Keratinocyte (primary cell): Measurements from ENCODE around the gene AFTPH. TPM values are rescaled to one million over a fixed set of nuclear protein-coding genes. Genes with fewer than 3 reads are reported as not detected.
A peak's percentile ranks its signal among the peaks of the same experiment; 100 is the strongest.

Experiments used
- DNase-seq: peaks from one replicate; pipeline ENCODE4 v3.0.0-alpha.2; 2011; ENCODE audit warnings: low read depth, missing footprints, low spot score
- FAIRE-seq: peaks from 2 replicates; lab custom pipeline; 2011; peaks lifted over from hg19 to GRCh38; lab: Jason Lieb, UNC
- H2AFZ ChIP-seq: 2 replicates; pipeline ENCODE4 v1.6.0; 2012; ENCODE audit warnings: low read length, control low read depth, inconsistent platforms; ENCODE audit not compliant: control insufficient read depth
- H3K27ac ChIP-seq: 2 replicates; pipeline ENCODE4 v1.5.1; 2011; ENCODE audit warnings: low read length; ENCODE audit not compliant: control insufficient read depth, insufficient read depth
- H3K27me3 ChIP-seq: 3 replicates; pipeline ENCODE4 v1.6.0; 2011; ENCODE audit warnings: low read length; ENCODE audit not compliant: control insufficient read depth, insufficient read depth; ENCODE audit errors: extremely low read depth
- H3K36me3 ChIP-seq, 2 experiments: 2 replicates in 1 of 2; 3 replicates in 1 of 2; pipeline ENCODE4 v1.5.1; 2011; ENCODE audit warnings: low read length in 2 of 2, mild to moderate bottlenecking in 1 of 2; ENCODE audit not compliant: control insufficient read depth in 2 of 2, insufficient read depth in 2 of 2; ENCODE audit errors: extremely low read depth in 1 of 2
- H3K4me1 ChIP-seq: 3 replicates; pipeline ENCODE4 v1.5.1; 2011; ENCODE audit warnings: low read length; ENCODE audit not compliant: control insufficient read depth, insufficient read depth; ENCODE audit errors: extremely low read depth
- H3K4me2 ChIP-seq: 3 replicates; pipeline ENCODE4 v1.6.0; 2011; ENCODE audit warnings: low read depth, low read length; ENCODE audit not compliant: control insufficient read depth, insufficient read depth; ENCODE audit errors: extremely low read depth
- H3K4me3 ChIP-seq, 3 experiments: fragments of 200-600 bp in 1 of 3; sonication (generic) in 1 of 3; 2 replicates in 2 of 3; 3 replicates in 1 of 3; pipeline ENCODE4 v1.5.1; 2011 to 2016; ENCODE audit warnings: low read length in 3 of 3, mild to moderate bottlenecking in 3 of 3, control low read depth in 2 of 3, inconsistent platforms in 1 of 3, low read depth in 1 of 3, mixed read lengths in 1 of 3, mixed run types in 1 of 3, moderate library complexity in 1 of 3; ENCODE audit not compliant: control insufficient read depth in 2 of 3, insufficient read depth in 2 of 3; ENCODE audit errors: extremely low read depth in 1 of 3
- H3K79me2 ChIP-seq: 2 replicates; pipeline ENCODE4 v1.6.0; 2012; ENCODE audit warnings: low read length; ENCODE audit not compliant: control insufficient read depth, insufficient read depth
- H3K9ac ChIP-seq: 3 replicates; pipeline ENCODE4 v1.6.0; 2011; ENCODE audit warnings: low read length; ENCODE audit not compliant: control insufficient read depth, insufficient read depth; ENCODE audit errors: extremely low read depth
- H3K9me1 ChIP-seq: 3 replicates; pipeline ENCODE4 v1.6.0; 2011; ENCODE audit warnings: low read length; ENCODE audit not compliant: control insufficient read depth, insufficient read depth; ENCODE audit errors: extremely low read depth
- H3K9me3 ChIP-seq: 2 replicates; pipeline ENCODE4 v1.5.1; 2012; ENCODE audit warnings: low read depth, low read length; ENCODE audit not compliant: control insufficient read depth
- H4K20me1 ChIP-seq: 3 replicates; pipeline ENCODE4 v1.6.0; 2011; ENCODE audit warnings: low read length; ENCODE audit not compliant: control insufficient read depth, insufficient read depth; ENCODE audit errors: extremely low read depth
- EZH2 ChIP-seq: IDR thresholded peaks from one replicate; pipeline ENCODE4 v1.6.1; 2012; ENCODE audit warnings: inconsistent platforms, mild to moderate bottlenecking, low read length, moderate library complexity
- dilution Hi-C: fragments of 300-500 bp; cut with MboI; formaldehyde crosslinking; loops from one replicate; pipeline ENCODE4 v1.7.0; 2020; ENCODE audit warnings: low sequenced_read_pairs; ENCODE audit not compliant: extremely low pct_ligation_motif_present
- polyA plus RNA-seq, 5 experiments: library from polyadenylated mRNA; depleted of rRNA in 3 of 5; stranded (reverse) in 3 of 5; stranded (forward) in 1 of 5; unstranded in 1 of 5; fragments of >200 nt; gene quantifications; 1 replicate in 1 of 5; 2 replicates in 3 of 5; 3 replicates in 1 of 5; pipeline versions ENCODE4 v1.2.1 to v1.2.3, GENCODE V29; 2011 to 2012; ENCODE audit warnings: missing spikeins in 2 of 5, low read depth in 1 of 5, low replicate concordance in 1 of 5
- TF ChIP-seq, protein P1 (sequence below), 3 experiments: IDR thresholded peaks in 1 of 3; conservative IDR thresholded peaks in 1 of 3; optimal IDR thresholded peaks in 1 of 3; 2 replicates in 2 of 3; 3 replicates in 1 of 3; pipeline versions ENCODE3 to v1.5.1; 2011; ENCODE audit warnings: low read length in 3 of 3, mild to moderate bottlenecking in 3 of 3, moderate library complexity in 2 of 3, control low read depth in 1 of 3, inconsistent platforms in 1 of 3; ENCODE audit not compliant: insufficient read depth in 2 of 3; ENCODE audit errors: extremely low read depth in 1 of 3

The AFTPH gene
- polyA plus RNA-seq, 1 donor (not counting 4 experiments of a cell fraction or from before 2014, with no cell fraction given), result 28.3 TPM

DNA sequence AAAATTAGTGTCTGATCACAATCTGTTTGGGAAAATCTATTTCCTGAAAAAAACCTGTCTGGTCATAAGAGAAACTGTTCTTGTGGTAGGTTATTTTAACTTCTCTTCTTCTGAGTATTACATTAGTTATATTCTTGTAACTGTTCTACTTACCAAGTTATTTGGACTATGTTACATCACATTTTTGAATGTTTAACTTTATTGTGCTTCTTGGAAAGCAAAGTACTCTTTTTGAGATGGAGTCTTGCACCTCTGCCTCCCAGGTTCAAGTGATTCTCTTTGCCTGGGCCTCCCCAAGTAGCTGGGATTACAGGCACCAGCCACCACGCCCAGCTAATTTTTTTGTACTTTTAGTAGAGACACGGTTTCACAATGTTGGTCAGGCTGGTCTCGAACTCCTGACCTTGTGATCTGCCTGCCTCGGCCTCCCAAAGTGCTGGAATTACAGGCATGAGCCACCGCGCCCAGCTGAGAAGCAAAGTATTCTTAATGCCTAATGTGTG lies 39.4 kb downstream of the AFTPH start:
- no peak overlapping the region for H3K9ac ChIP-seq
- FAIRE-seq, result no peak

DNA sequence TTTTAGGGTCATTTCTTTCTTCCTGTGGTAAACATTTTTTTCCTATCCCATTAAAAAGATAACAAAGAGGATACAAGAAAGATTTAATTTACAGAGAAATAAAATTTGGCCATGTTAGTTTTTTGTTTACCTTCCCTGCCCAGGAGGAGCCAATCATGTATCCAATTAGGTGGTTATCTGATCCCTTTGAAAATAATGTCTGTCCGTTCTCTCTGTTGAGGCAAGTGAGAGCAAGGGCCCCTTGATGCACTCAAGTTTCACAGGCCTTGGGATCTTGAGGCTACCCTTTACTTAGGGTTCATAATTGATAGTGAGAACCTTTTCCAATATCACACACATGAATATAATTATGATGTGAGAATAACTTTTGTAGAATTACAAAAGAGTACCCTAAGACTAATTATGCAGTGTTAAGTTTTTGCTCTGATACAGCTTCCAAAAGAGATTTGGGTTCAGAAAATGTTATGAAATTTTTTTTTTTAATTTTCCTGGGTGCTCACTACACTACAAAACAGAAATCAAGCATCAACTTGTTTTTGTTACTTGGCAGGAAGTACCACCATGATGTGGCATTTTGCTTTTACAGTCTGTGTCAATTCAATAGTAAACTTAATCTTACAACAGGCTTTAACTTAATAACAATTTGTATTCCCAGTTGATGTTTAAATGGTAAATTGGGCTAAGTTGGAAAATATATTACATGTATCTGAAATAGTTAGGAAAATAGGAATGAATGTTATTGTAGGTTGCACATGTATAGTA lies 42.0 kb downstream of the AFTPH start:
- Histone ChIP-seq H3K4me1 (peaks cover 10% of the 10 kb centered on the region), H4K20me1 (no peaks in the 10 kb centered on the region), H2AFZ (no peak overlapping the region), H3K9me1 (no peaks in the 10 kb centered on the region), H3K9ac (no peak overlapping the region), H3K27me3 (no peaks in the 10 kb centered on the region), H3K4me3 (peak overlapping the region in 1 of 3 experiments; percentile 13), H3K9me3 (no peaks in the 10 kb centered on the region), H3K27ac (peak overlapping the region; percentile 43), H3K36me3 (peaks cover 3 to 11% of the 10 kb centered on the region in 2 experiments), H3K79me2 (peaks cover 17% of the 10 kb centered on the region), H3K4me2 (peak overlapping the region; percentile 52)
- DNase-seq (no peak), FAIRE-seq (no peak)
- dilution Hi-C loops, result no loop called here
- no peak for TF ChIP-seq EZH2
- TF ChIP-seq, protein P1, sequence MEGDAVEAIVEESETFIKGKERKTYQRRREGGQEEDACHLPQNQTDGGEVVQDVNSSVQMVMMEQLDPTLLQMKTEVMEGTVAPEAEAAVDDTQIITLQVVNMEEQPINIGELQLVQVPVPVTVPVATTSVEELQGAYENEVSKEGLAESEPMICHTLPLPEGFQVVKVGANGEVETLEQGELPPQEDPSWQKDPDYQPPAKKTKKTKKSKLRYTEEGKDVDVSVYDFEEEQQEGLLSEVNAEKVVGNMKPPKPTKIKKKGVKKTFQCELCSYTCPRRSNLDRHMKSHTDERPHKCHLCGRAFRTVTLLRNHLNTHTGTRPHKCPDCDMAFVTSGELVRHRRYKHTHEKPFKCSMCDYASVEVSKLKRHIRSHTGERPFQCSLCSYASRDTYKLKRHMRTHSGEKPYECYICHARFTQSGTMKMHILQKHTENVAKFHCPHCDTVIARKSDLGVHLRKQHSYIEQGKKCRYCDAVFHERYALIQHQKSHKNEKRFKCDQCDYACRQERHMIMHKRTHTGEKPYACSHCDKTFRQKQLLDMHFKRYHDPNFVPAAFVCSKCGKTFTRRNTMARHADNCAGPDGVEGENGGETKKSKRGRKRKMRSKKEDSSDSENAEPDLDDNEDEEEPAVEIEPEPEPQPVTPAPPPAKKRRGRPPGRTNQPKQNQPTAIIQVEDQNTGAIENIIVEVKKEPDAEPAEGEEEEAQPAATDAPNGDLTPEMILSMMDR (optimal IDR thresholded peaks at IDR 0.05 in 1 of 3, IDR thresholded peaks at IDR 0.05 in 1 of 3, conservative IDR thresholded peaks at IDR 0.05 in 1 of 3; ENCODE audit: extremely low read depth in 1 of 3, insufficient read depth in 2 of 3, low read length in 3 of 3), result no peak

More for the DNA sequence above, 39.4 kb downstream of the AFTPH start:
- Histone ChIP-seq H3K36me3 (peaks cover 1 to 6% of the 10 kb centered on the region in 2 experiments), H3K27ac (no peak overlapping the region), H3K27me3 (no peaks in the 10 kb centered on the region), H2AFZ (no peak overlapping the region), H3K4me2 (no peak overlapping the region), H4K20me1 (no peaks in the 10 kb centered on the region), H3K9me3 (no peaks in the 10 kb centered on the region), H3K4me3 (no peak overlapping the region), H3K9me1 (no peaks in the 10 kb centered on the region), H3K4me1 (peaks cover 10% of the 10 kb centered on the region), H3K79me2 (peaks cover 18% of the 10 kb centered on the region)
- dilution Hi-C loops, result no loop called here
- DNase-seq, result no peak
- TF ChIP-seq, protein P1 (optimal IDR thresholded peaks at IDR 0.05 in 1 of 3, IDR thresholded peaks at IDR 0.05 in 1 of 3, conservative IDR thresholded peaks at IDR 0.05 in 1 of 3; ENCODE audit: extremely low read depth in 1 of 3, insufficient read depth in 2 of 3, low read length in 3 of 3), result no peak
- no peak for TF ChIP-seq EZH2
